HG03457 (cell line): ENCODE measurements around the gene CEP41.
"Not testable (repeated sequence)": the region's sequence is repeated elsewhere in the genome, so short reads cannot be mapped to it uniquely, and the experiment has no call there.

Experiments
- ATAC-seq: cut with Tn5 transposase; IDR thresholded peaks from one replicate; pipeline ENCODE4 v1.9.1; 2021; ENCODE audit warnings: moderate number of reproducible peaks; ENCODE audit not compliant: unreplicated experiment

Gene CEP41

GRCh38 chr7:130463553-130464434 is 23.0 kb upstream of the CEP41 start:
- no peak for ATAC-seq

GRCh38 chr7:130461272-130461671 is 20.5 kb upstream of the CEP41 start:
- ATAC-seq, result no peak

GRCh38 chr7:130458257-130458656 is 17.4 kb upstream of the CEP41 start:
- no peak for ATAC-seq

GRCh38 chr7:130454959-130455358 is 14.1 kb upstream of the CEP41 start:
- no peak for ATAC-seq

GRCh38 chr7:130452951-130453350 is 12.1 kb upstream of the CEP41 start:
- no peak for ATAC-seq

- ATAC-seq, result not testable (repeated sequence)
Measured at GRCh38 chr7:130451344-130451743, 10.5 kb upstream of the CEP41 start.

GRCh38 chr7:130446259-130446658 is 5.4 kb upstream of the CEP41 start:
- no peak for ATAC-seq

GRCh38 chr7:130444751-130445407 is 4.1 kb upstream of the CEP41 start:
- no peak for ATAC-seq

- ATAC-seq, result no peak
Measured at GRCh38 chr7:130444234-130444633, 3.4 kb upstream of the CEP41 start.

GRCh38 chr7:130442601-130443000 is 1.8 kb upstream of the CEP41 start:
- ATAC-seq, result no peak

GRCh38 chr7:130441408-130441869 is 623 bp upstream of the CEP41 start:
- no peak for ATAC-seq

GRCh38 chr7:130436253-130436652 is 4.6 kb downstream of the CEP41 start:
- no peak for ATAC-seq

GRCh38 chr7:130435311-130435854 is 5.4 kb downstream of the CEP41 start:
- no peak for ATAC-seq

GRCh38 chr7:130433301-130433700 is 7.5 kb downstream of the CEP41 start:
- ATAC-seq, result no peak

- ATAC-seq, result no peak
Measured at GRCh38 chr7:130432886-130433285, 7.9 kb downstream of the CEP41 start.

GRCh38 chr7:130430841-130431666 is 9.8 kb downstream of the CEP41 start:
- no peak for ATAC-seq

- no peak for ATAC-seq
Measured at GRCh38 chr7:130430115-130430514, 10.7 kb downstream of the CEP41 start.

GRCh38 chr7:130429019-130429418 is 11.8 kb downstream of the CEP41 start:
- ATAC-seq, result no peak

- no peak for ATAC-seq
Measured at GRCh38 chr7:130426564-130426963, 14.3 kb downstream of the CEP41 start.

- no peak for ATAC-seq
Measured at GRCh38 chr7:130425796-130426195, 15.0 kb downstream of the CEP41 start.

- no peak for ATAC-seq
Measured at GRCh38 chr7:130423501-130424037, 17.2 kb downstream of the CEP41 start.
